ENCODE results near the gene SH3PXD2A.

The SH3PXD2A gene

GRCh38 chr10:103888113-103888841 is 32.9 kb upstream of the SH3PXD2A start:
- in situ Hi-C loops (cut with MboI; ENCODE audit: low sequenced_read_pairs) = loop anchor here (10.0 kb wide), 1 partner anchor 317 kb away; no protein-coding TSS in a partner anchor
- Histone ChIP-seq H3K4me1 (no peaks in the 10 kb centered on the region), H3K9me3 (no peaks in the 10 kb centered on the region), H3K4me3 (no peak overlapping the region), H3K27me3 (ENCODE audit: low read depth) (no peaks in the 10 kb centered on the region), H3K36me3 (replicated peaks) (no peaks in the 10 kb centered on the region)
- peak; percentile 22 to 64 for DNase-seq (ENCODE audit: low spot score in 2 of 2)

- DNase-seq (ENCODE audit: low spot score in 2 of 2) = no peak
- Histone ChIP-seq H3K9me3 (no peaks in the 10 kb centered on the region), H3K27me3 (ENCODE audit: low read depth) (no peaks in the 10 kb centered on the region), H3K4me1 (no peaks in the 10 kb centered on the region), H3K36me3 (replicated peaks) (no peaks in the 10 kb centered on the region), H3K4me3 (no peak overlapping the region)
- in situ Hi-C loops (cut with MboI; ENCODE audit: low sequenced_read_pairs) = loop anchor here (10.0 kb wide), 1 partner anchor 319 kb away; no protein-coding TSS in a partner anchor
Measured at GRCh38 chr10:103885617-103886016, 30.2 kb upstream of the SH3PXD2A start.

GRCh38 chr10:103884681-103885139 is 29.3 kb upstream of the SH3PXD2A start:
- no peaks in the 10 kb centered on the region for H3K36me3 ChIP-seq (replicated peaks)

GRCh38 chr10:103882285-103883007 is 27.1 kb upstream of the SH3PXD2A start:
- no peaks in the 10 kb centered on the region for H3K4me1 ChIP-seq
- H3K36me3 ChIP-seq (replicated peaks) = no peaks in the 10 kb centered on the region
- no peak overlapping the region for H3K4me3 ChIP-seq
- no peaks in the 10 kb centered on the region for H3K9me3 ChIP-seq
- no peak for DNase-seq (ENCODE audit: low spot score in 2 of 2)
- H3K27me3 ChIP-seq (ENCODE audit: low read depth) = no peaks in the 10 kb centered on the region
- in situ Hi-C loops (cut with MboI; ENCODE audit: low sequenced_read_pairs) = loop anchor here (5.0 to 10.0 kb wide), 2 partner anchors 170 to 322 kb away; no protein-coding TSS in a partner anchor

More at GRCh38 chr10:103884681-103885139, 29.3 kb upstream of the SH3PXD2A start:
- H3K4me1 ChIP-seq = no peaks in the 10 kb centered on the region
- in situ Hi-C loops (cut with MboI; ENCODE audit: low sequenced_read_pairs) = loop anchor here (5.0 to 10.0 kb wide), 2 partner anchors 172 to 320 kb away; no protein-coding TSS in a partner anchor
- H3K9me3 ChIP-seq = no peaks in the 10 kb centered on the region
- no peaks in the 10 kb centered on the region for H3K27me3 ChIP-seq (ENCODE audit: low read depth)
- H3K4me3 ChIP-seq = no peak overlapping the region
- DNase-seq (ENCODE audit: low spot score in 2 of 2) = peak; percentile 51 to 67

GRCh38 chr10:103881416-103882284 is 26.3 kb upstream of the SH3PXD2A start:
- no peak for DNase-seq (ENCODE audit: low spot score in 2 of 2)
- in situ Hi-C loops (cut with MboI; ENCODE audit: low sequenced_read_pairs) = loop anchor here (5.0 to 10.0 kb wide), 2 partner anchors 169 to 323 kb away; no protein-coding TSS in a partner anchor
- Histone ChIP-seq H3K9me3 (no peaks in the 10 kb centered on the region), H3K4me3 (no peak overlapping the region), H3K27me3 (ENCODE audit: low read depth) (no peaks in the 10 kb centered on the region), H3K4me1 (no peaks in the 10 kb centered on the region), H3K36me3 (replicated peaks) (no peaks in the 10 kb centered on the region)

- in situ Hi-C loops (cut with MboI; ENCODE audit: low sequenced_read_pairs) = loop anchor here (5.0 to 10.0 kb wide), 2 partner anchors 168 to 325 kb away; no protein-coding TSS in a partner anchor
- Histone ChIP-seq H3K4me1 (no peaks in the 10 kb centered on the region), H3K9me3 (no peaks in the 10 kb centered on the region), H3K36me3 (replicated peaks) (no peaks in the 10 kb centered on the region), H3K27me3 (ENCODE audit: low read depth) (no peaks in the 10 kb centered on the region), H3K4me3 (no peak overlapping the region)
- DNase-seq (ENCODE audit: low spot score in 2 of 2) = no peak
Measured at GRCh38 chr10:103879831-103880230, 24.5 kb upstream of the SH3PXD2A start.

- in situ Hi-C loops (cut with MboI; ENCODE audit: low sequenced_read_pairs) = no loop called here
- Histone ChIP-seq H3K36me3 (replicated peaks) (no peaks in the 10 kb centered on the region), H3K4me3 (no peak overlapping the region), H3K9me3 (no peaks in the 10 kb centered on the region), H3K4me1 (no peaks in the 10 kb centered on the region), H3K27me3 (ENCODE audit: low read depth) (no peaks in the 10 kb centered on the region)
- no peak for DNase-seq (ENCODE audit: low spot score in 2 of 2)
Measured at GRCh38 chr10:103879409-103879808, 24.0 kb upstream of the SH3PXD2A start.

GRCh38 chr10:103877861-103878260 is 22.5 kb upstream of the SH3PXD2A start:
- H3K4me3 ChIP-seq = no peak overlapping the region
- in situ Hi-C loops (cut with MboI; ENCODE audit: low sequenced_read_pairs) = no loop called here
- no peaks in the 10 kb centered on the region for H3K36me3 ChIP-seq (replicated peaks)
- no peaks in the 10 kb centered on the region for H3K9me3 ChIP-seq
- H3K27me3 ChIP-seq (ENCODE audit: low read depth) = no peaks in the 10 kb centered on the region
- no peaks in the 10 kb centered on the region for H3K4me1 ChIP-seq
- no peak for DNase-seq (ENCODE audit: low spot score in 2 of 2)

GRCh38 chr10:103876155-103876554 is 20.8 kb upstream of the SH3PXD2A start:
- DNase-seq (ENCODE audit: low spot score in 2 of 2) = no peak
- in situ Hi-C loops (cut with MboI; ENCODE audit: low sequenced_read_pairs) = no loop called here
- no peaks in the 10 kb centered on the region for H3K27me3 ChIP-seq (ENCODE audit: low read depth)
- H3K36me3 ChIP-seq (replicated peaks) = no peaks in the 10 kb centered on the region
- no peaks in the 10 kb centered on the region for H3K9me3 ChIP-seq
- H3K4me3 ChIP-seq = no peak overlapping the region
- no peaks in the 10 kb centered on the region for H3K4me1 ChIP-seq

- H3K9me3 ChIP-seq = no peaks in the 10 kb centered on the region
- H3K4me1 ChIP-seq = no peaks in the 10 kb centered on the region
- in situ Hi-C loops (cut with MboI; ENCODE audit: low sequenced_read_pairs) = no loop called here
- no peaks in the 10 kb centered on the region for H3K27me3 ChIP-seq (ENCODE audit: low read depth)
- no peaks in the 10 kb centered on the region for H3K36me3 ChIP-seq (replicated peaks)
- DNase-seq (ENCODE audit: low spot score in 2 of 2) = no peak
- H3K4me3 ChIP-seq = no peak overlapping the region
Measured at GRCh38 chr10:103874730-103875129, 19.4 kb upstream of the SH3PXD2A start.

GRCh38 chr10:103872137-103872931 is 17.0 kb upstream of the SH3PXD2A start:
- Histone ChIP-seq H3K27me3 (ENCODE audit: low read depth) (no peaks in the 10 kb centered on the region), H3K9me3 (no peaks in the 10 kb centered on the region), H3K4me3 (no peak overlapping the region), H3K36me3 (replicated peaks) (no peaks in the 10 kb centered on the region), H3K4me1 (no peaks in the 10 kb centered on the region)
- in situ Hi-C loops (cut with MboI; ENCODE audit: low sequenced_read_pairs) = no loop called here
- DNase-seq (ENCODE audit: low spot score in 2 of 2) = no peak

- DNase-seq (ENCODE audit: low spot score in 2 of 2) = no peak
- Histone ChIP-seq H3K4me1 (no peaks in the 10 kb centered on the region), H3K27me3 (ENCODE audit: low read depth) (no peaks in the 10 kb centered on the region), H3K36me3 (replicated peaks) (no peaks in the 10 kb centered on the region), H3K4me3 (no peak overlapping the region), H3K9me3 (peaks cover 1% of the 10 kb centered on the region)
- in situ Hi-C loops (cut with MboI; ENCODE audit: low sequenced_read_pairs) = no loop called here
Measured at GRCh38 chr10:103871006-103871405, 15.6 kb upstream of the SH3PXD2A start.

GRCh38 chr10:103870516-103870915 is 15.1 kb upstream of the SH3PXD2A start:
- in situ Hi-C loops (cut with MboI; ENCODE audit: low sequenced_read_pairs) = no loop called here
- DNase-seq (ENCODE audit: low spot score in 2 of 2) = no peak
- H3K4me3 ChIP-seq = no peak overlapping the region
- H3K4me1 ChIP-seq = no peaks in the 10 kb centered on the region
- H3K27me3 ChIP-seq (ENCODE audit: low read depth) = no peaks in the 10 kb centered on the region
- peaks cover 6% of the 10 kb centered on the region for H3K9me3 ChIP-seq
- H3K36me3 ChIP-seq (replicated peaks) = no peaks in the 10 kb centered on the region

All from HAP-1 (cell line).